Measurements from ENCODE around the gene CRAMP1. TPM values are rescaled to one million over a fixed set of nuclear protein-coding genes. Genes with fewer than 3 reads are reported as not detected.

Gene CRAMP1
- total and polyA plus RNA-seq, 2 donors (not counting 3 experiments of a cell fraction or from before 2014, with no cell fraction given) = 21.5 to 30.8 TPM

- no peak overlapping the region for H3K9ac ChIP-seq (replicated peaks; ENCODE audit: extremely low read depth, insufficient read depth, low read length)
- no TSS peak for BruUV-seq (replicated peaks)
- peaks cover 2% of the 10 kb centered on the region for H3K4me1 ChIP-seq (ENCODE audit: control insufficient read depth, extremely low read depth, insufficient read depth, low read length)
- no peaks in the 10 kb centered on the region for H4K20me1 ChIP-seq (replicated peaks; ENCODE audit: control insufficient read depth, extremely low read depth, insufficient read depth, low read length)
- H3K36me3 ChIP-seq (ENCODE audit: control insufficient read depth in 2 of 2, extremely low read depth in 1 of 2, insufficient read depth in 2 of 2, low read length in 2 of 2) = peaks cover 23 to 26% of the 10 kb centered on the region in 2 experiments
- H3K4me2 ChIP-seq (ENCODE audit: insufficient read depth, low read length) = no peak overlapping the region
- no peaks in the 10 kb centered on the region for H3K27me3 ChIP-seq (ENCODE audit: control insufficient read depth in 2 of 2, insufficient read depth in 2 of 2, low read length in 2 of 2)
- peak; percentile 69 for FAIRE-seq
- POLR2A ChIA-PET = no interaction called here
- H3K9me1 ChIP-seq (replicated peaks; ENCODE audit: control insufficient read depth, extremely low read depth, insufficient read depth, low read length) = no peaks in the 10 kb centered on the region
- peaks cover 26% of the 10 kb centered on the region for H3K79me2 ChIP-seq (ENCODE audit: control insufficient read depth, insufficient read depth, low read length)
- dilution Hi-C loops (cut with MboI; ENCODE audit: extremely low pct_ligation_motif_present, low sequenced_read_pairs) (no loop called here), intact Hi-C loops (cut with micrococcal nuclease) (no loop called here)
- TF ChIP-seq MAX (IDR thresholded peaks at IDR 0.05; ENCODE audit: insufficient read depth, insufficient read length) (no peak), POLR2AphosphoS5 (IDR thresholded peaks at IDR 0.05; ENCODE audit: insufficient read depth, low read depth, low read length) (no peak), JUN (IDR thresholded peaks at IDR 0.05; ENCODE audit: borderline replicate concordance, insufficient read depth, insufficient read length, low read depth) (no peak), EZH2 (IDR thresholded peaks at IDR 0.05; ENCODE audit: borderline replicate concordance, low read depth, low read length, severe bottlenecking) (no peak), FOS (IDR thresholded peaks at IDR 0.05; ENCODE audit: borderline replicate concordance, insufficient read depth, low read length) (no peak), POLR2A (IDR thresholded peaks at IDR 0.05; ENCODE audit: low read depth, low read length) (no peak), CTCF (IDR thresholded peaks at IDR 0.05; ENCODE audit: extremely low read depth in 1 of 2, insufficient read depth in 1 of 2, low read depth in 1 of 2, low read length in 2 of 2) (no peak), MYC (IDR thresholded peaks at IDR 0.05; ENCODE audit: low read depth, low read length) (no peak), GATA2 (IDR thresholded peaks at IDR 0.05; ENCODE audit: insufficient read depth, insufficient read length, low read depth, low read length) (no peak)
- H3K9me3 ChIP-seq (replicated peaks; ENCODE audit: control insufficient read depth, insufficient read depth, low read length) = no peaks in the 10 kb centered on the region
- CTCF ChIA-PET = no interaction called here
- no peak overlapping the region for H3K27ac ChIP-seq (ENCODE audit: insufficient read depth, low read depth, low read length)
- H3K4me3 ChIP-seq (replicated peaks in 1 of 3; ENCODE audit: insufficient read depth in 1 of 3, low read depth in 1 of 3, low read length in 3 of 3) = no peak overlapping the region
- no peak overlapping the region for H2AFZ ChIP-seq (ENCODE audit: low read depth, low read length)
- no peak for DNase-seq (ENCODE audit: low read depth, low spot score)
These were observed 84.7 kb downstream of the CRAMP1 start for GRCh38 chr16:1696863-1697262.
